Kidney (tissue), 14 donors: Measurements from ENCODE around the gene TAS1R1. TPM values are rescaled to one million over a fixed set of nuclear protein-coding genes. Genes with fewer than 3 reads are reported as not detected.

Experiments used
- DNase-seq, 5 donors: peaks; one replicate each; pipeline ENCODE4 v3.0.0-alpha.2; 2013 to 2020
- FAIRE-seq: peaks from 2 replicates; lab custom pipeline; 2012; peaks lifted over from hg19 to GRCh38; lab: Jason Lieb, UNC
- H3K27ac ChIP-seq, 2 donors: one replicate each; pipeline ENCODE4 v1.7.0; 2013; ENCODE audit warnings: low read depth in 2 of 2, low read length in 2 of 2, inconsistent platforms in 1 of 2
- H3K27me3 ChIP-seq: one replicate; pipeline ENCODE4 v1.7.1; 2013; ENCODE audit warnings: low read length, inconsistent platforms; ENCODE audit not compliant: control insufficient read depth, insufficient read depth
- H3K36me3 ChIP-seq, 3 donors: one replicate each; pipeline versions ENCODE4 v1.7.0 to v1.7.1; 2013; ENCODE audit warnings: low read length in 3 of 3, control low read depth in 1 of 3, inconsistent platforms in 1 of 3; ENCODE audit not compliant: insufficient read depth in 3 of 3, control insufficient read depth in 2 of 3
- H3K4me1 ChIP-seq, 3 donors: one replicate each; pipeline versions ENCODE4 v1.7.0 to v1.7.1; 2013; ENCODE audit warnings: low read length in 3 of 3, inconsistent platforms in 1 of 3, low read depth in 1 of 3; ENCODE audit not compliant: control insufficient read depth in 2 of 3, insufficient read depth in 2 of 3
- H3K4me3 ChIP-seq, 3 donors: one replicate each; pipeline versions ENCODE4 v1.7.0 to v1.8.1; 2013; ENCODE audit warnings: low read length in 3 of 3, control low read depth in 1 of 3, inconsistent platforms in 1 of 3
- H3K9ac ChIP-seq, 3 donors: one replicate each; pipeline versions ENCODE4 v1.7.0 to v1.7.1; 2013; ENCODE audit warnings: low read length in 3 of 3, control low read depth in 1 of 3, inconsistent platforms in 1 of 3
- H3K9me3 ChIP-seq, 3 donors: one replicate each; pipeline versions ENCODE4 v1.7.0 to v1.7.1; 2013; ENCODE audit warnings: low read length in 3 of 3, control low read depth in 1 of 3, inconsistent platforms in 1 of 3; ENCODE audit not compliant: control insufficient read depth in 2 of 3, insufficient read depth in 1 of 3
- CTCF ChIP-seq: IDR thresholded peaks from 3 replicates; pipeline ENCODE4 v1.5.1; 2012; ENCODE audit warnings: mild to moderate bottlenecking, moderate library complexity, borderline replicate concordance; ENCODE audit not compliant: insufficient read depth; ENCODE audit errors: extremely low read depth
- intact Hi-C: fragments of 100-400 bp; cut with DNase I; formaldehyde crosslinking; loops from one replicate; pipeline ENCODE4 v1.11.1; 2022
- polyA plus RNA-seq: library from polyadenylated mRNA; stranded (reverse); fragments of 350-450 nt; fragmentation: Illumina TruSeq; extraction: RNeasy Lipid Tissue Mini Kit (QIAGEN cat#74804); gene quantifications from one replicate; pipeline ENCODE4 v1.2.3, GENCODE V29; 2014; ENCODE audit warnings: low read depth, low replicate concordance; ENCODE audit not compliant: insufficient read depth
- total RNA-seq: library from RNA; stranded (reverse); fragmentation: NEBNext Ultra II Directional; extraction: Animal tissue kit (Norgen Biotek cat#: 25700); gene quantifications from one replicate; pipeline ENCODE4 v1.2.1, GENCODE V29; 2021
- donor health status: control.
- donor health status: control.
- donor health status: control.
- donor health status: control.
- donor health status: control.
- donor health status: DM: yes; HTN: yes; CAD: no.
- donor health status: Normal renal cell carcinoma (clear cell type).

Gene TAS1R1
- total and polyA plus RNA-seq, 2 donors from 2014 or later, result not detected

- Histone ChIP-seq H3K4me3 (no peak overlapping the region), H3K4me1 (no peaks in the 10 kb centered on the region), H3K9ac (no peak overlapping the region), H3K27ac (no peak overlapping the region), H3K27me3 (no peaks in the 10 kb centered on the region), H3K9me3 (no peaks in the 10 kb centered on the region), H3K36me3 (no peaks in the 10 kb centered on the region)
- FAIRE-seq (no peak), DNase-seq (peak in 2 of 5 donors; percentile 14 to 60)
- intact Hi-C loops, result no loop called here
- no peak for TF ChIP-seq CTCF
These were observed 43.4 kb upstream of the TAS1R1 start for GRCh38 chr1:6511561-6512244.

- no peaks in the 10 kb centered on the region for H3K9me3 ChIP-seq
- H3K27ac ChIP-seq, result no peak overlapping the region
- no peak overlapping the region for H3K4me3 ChIP-seq
- no peaks in the 10 kb centered on the region for H3K36me3 ChIP-seq
- no peaks in the 10 kb centered on the region for H3K27me3 ChIP-seq
- DNase-seq (peak in 4 of 5 donors; percentile 30 to 52 (median 48)), FAIRE-seq (no peak)
- TF ChIP-seq CTCF, result no peak
- H3K4me1 ChIP-seq, result no peaks in the 10 kb centered on the region
- intact Hi-C loops, result no loop called here
- H3K9ac ChIP-seq, result no peak overlapping the region
These were observed 42.7 kb upstream of the TAS1R1 start for GRCh38 chr1:6512245-6512907.

GRCh38 chr1:6512908-6513280 is 42.2 kb upstream of the TAS1R1 start:
- Histone ChIP-seq H3K4me1 (no peaks in the 10 kb centered on the region), H3K4me3 (no peak overlapping the region), H3K9me3 (no peaks in the 10 kb centered on the region), H3K27me3 (no peaks in the 10 kb centered on the region), H3K9ac (no peak overlapping the region), H3K36me3 (no peaks in the 10 kb centered on the region), H3K27ac (no peak overlapping the region)
- DNase-seq (peak in 1 of 5 donors; percentile 41), FAIRE-seq (no peak)
- intact Hi-C loops, result no loop called here
- TF ChIP-seq CTCF, result no peak
